Stimulated activated naive CD4-positive, alpha-beta T cell treated with Interleukin-2 at 50 U/mL for 16 hours (primary cell): Measurements from ENCODE around the gene CTNNA2.

Source experiments
- DNase-seq: peaks from one replicate; lab custom pipeline; 2025; lab: John Stamatoyannopoulos, UW

CTNNA2 gene

GRCh38 chr2:79713131-79713785 lies 200.4 kb downstream of the CTNNA2 start:
- DNase-seq, result no peak

GRCh38 chr2:79714283-79714682 lies 201.4 kb downstream of the CTNNA2 start:
- no peak for DNase-seq

GRCh38 chr2:79715338-79715737 lies 202.5 kb downstream of the CTNNA2 start:
- DNase-seq, result no peak

DNA sequence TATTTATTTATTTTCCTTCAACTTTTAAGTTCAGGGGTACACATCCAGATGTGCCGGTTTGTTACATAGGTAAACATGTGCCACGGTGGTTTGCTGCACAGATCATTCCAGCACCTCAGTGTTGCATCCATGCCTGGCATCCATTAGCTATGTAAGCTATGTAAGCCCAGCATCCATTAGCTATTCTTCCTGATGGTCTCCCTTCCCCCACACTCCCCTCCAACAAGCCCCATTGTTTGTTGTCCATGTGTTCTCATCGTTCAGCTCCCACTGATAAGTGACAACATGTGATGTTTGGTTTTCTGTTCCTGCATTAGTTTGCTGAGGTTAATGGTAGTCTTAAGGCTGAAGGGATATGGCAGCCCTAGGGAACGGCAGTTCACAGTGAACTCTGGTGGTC lies 203.4 kb downstream of the CTNNA2 start:
- no peak for DNase-seq

GRCh38 chr2:79717364-79718007 lies 204.6 kb downstream of the CTNNA2 start:
- DNase-seq, result no peak

GRCh38 chr2:79721061-79721460 lies 208.2 kb downstream of the CTNNA2 start:
- DNase-seq, result no peak

- DNase-seq, result no peak
Measured at GRCh38 chr2:79721966-79722365, 209.1 kb downstream of the CTNNA2 start.

GRCh38 chr2:79723830-79724229 lies 211.0 kb downstream of the CTNNA2 start:
- DNase-seq, result no peak

GRCh38 chr2:79729532-79729931 lies 216.7 kb downstream of the CTNNA2 start:
- no peak for DNase-seq

DNA sequence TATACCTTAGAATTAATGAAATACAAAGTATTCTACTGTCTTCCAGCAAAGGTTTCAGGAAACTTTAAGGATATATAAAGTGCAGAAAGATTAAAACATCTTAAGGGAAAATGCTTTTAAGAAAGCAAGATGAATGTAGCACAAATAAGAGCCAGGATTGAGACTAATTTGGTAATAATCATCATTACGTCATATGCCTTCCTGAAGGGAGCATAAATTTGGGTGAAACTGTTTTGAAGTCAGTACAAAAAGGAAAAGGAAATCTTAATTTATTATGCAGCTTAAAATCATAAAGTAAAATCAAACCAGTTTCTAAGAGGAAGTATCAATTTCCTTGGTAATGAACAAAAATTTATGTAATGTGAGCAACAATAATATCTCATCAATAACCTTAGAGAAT lies 221.7 kb downstream of the CTNNA2 start:
- DNase-seq, result no peak

DNA sequence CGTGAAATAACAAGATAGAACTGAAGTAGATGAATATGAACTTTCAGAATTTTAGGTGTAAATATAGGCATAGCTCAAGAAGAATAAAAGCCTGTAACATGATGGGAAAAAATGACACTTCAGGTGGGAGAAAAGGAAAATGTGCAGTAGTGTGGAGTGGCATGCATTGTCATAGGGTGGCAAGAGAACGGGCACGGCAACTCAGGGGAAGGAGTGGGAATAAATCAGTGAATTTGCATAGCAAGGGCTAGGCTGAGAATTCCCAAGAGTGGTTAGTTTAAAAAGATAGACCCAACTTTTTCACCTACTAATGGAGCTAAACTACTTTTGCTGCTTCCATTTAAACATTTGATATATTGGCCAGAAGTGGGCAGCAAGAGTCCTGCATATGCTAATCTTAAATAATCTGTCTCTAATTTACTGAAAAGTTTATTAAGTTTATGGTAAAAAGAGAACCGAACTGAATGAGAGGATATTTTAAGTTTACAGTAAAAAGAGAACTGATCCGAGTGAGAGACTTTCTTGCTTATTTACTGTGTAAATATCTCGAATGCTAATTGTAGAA lies 228.1 kb downstream of the CTNNA2 start:
- DNase-seq, result no peak

- no peak for DNase-seq
Measured at GRCh38 chr2:79750321-79750720, 237.5 kb downstream of the CTNNA2 start.

DNA sequence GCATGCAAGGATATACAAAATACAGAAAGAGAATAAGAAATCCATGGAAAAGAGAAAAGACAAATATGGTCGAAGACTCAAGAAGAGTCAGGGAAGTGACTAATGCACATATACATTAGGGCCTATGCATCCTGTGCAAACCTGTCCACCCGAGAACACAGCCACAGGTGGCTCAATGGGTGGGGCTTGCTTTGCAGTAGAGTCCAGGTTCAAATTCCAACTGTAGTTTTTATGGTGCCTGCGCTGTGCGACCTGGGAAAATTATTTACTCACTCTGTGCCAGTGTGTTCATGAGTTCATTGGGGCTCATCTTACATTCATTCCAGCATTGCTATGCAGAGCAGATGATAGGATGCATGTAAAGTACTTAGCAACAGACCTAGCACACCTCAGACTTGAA lies 244.7 kb downstream of the CTNNA2 start:
- DNase-seq, result no peak

DNA sequence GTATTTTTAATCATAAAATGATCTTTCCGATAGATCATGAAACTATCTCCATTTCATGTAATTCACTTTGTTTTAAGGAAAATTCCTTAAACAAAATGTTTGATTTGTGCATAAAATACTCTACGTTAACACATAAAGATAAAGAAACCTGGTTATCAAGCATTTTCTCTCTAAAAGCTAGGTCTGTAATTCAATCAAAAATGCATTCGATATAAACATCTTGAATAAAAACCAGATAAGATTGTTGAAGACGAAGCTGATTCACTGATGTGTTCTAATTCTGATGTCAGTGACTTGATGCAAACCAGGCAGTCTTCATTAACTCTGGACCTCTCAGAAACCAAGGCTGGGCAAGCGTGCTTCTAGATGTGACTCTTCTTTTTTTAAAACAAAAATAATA lies 245.2 kb downstream of the CTNNA2 start:
- DNase-seq, result no peak

- DNase-seq, result no peak
Measured at GRCh38 chr2:79758749-79759282, 246.0 kb downstream of the CTNNA2 start.

- DNase-seq, result no peak
Measured at GRCh38 chr2:79770926-79771325, 258.1 kb downstream of the CTNNA2 start.

- no peak for DNase-seq
Measured at GRCh38 chr2:79771493-79771892, 258.6 kb downstream of the CTNNA2 start.

- no peak for DNase-seq
Measured at GRCh38 chr2:79774016-79774415, 261.2 kb downstream of the CTNNA2 start.

DNA sequence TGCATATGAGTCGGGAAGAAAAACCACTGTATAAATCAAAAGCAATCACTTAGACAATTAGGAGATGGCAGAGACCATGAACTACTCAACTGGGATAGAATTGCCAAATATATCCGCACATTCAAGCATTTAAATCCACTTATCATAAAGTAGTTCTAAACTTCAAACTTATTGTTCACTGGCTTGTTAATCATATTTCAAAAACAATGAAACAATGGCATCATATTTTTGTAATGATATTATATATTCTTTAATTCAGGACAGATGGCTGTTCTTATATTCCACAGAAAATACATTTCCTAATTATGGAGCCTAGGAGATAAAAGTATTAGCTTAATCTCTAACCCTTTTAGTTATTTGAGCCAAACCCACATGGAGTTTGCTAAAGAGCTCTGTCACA lies 263.6 kb downstream of the CTNNA2 start:
- no peak for DNase-seq

GRCh38 chr2:79780781-79781180 lies 267.9 kb downstream of the CTNNA2 start:
- DNase-seq, result no peak

- no peak for DNase-seq
Measured at GRCh38 chr2:79782576-79783452, 270.0 kb downstream of the CTNNA2 start.

DNA sequence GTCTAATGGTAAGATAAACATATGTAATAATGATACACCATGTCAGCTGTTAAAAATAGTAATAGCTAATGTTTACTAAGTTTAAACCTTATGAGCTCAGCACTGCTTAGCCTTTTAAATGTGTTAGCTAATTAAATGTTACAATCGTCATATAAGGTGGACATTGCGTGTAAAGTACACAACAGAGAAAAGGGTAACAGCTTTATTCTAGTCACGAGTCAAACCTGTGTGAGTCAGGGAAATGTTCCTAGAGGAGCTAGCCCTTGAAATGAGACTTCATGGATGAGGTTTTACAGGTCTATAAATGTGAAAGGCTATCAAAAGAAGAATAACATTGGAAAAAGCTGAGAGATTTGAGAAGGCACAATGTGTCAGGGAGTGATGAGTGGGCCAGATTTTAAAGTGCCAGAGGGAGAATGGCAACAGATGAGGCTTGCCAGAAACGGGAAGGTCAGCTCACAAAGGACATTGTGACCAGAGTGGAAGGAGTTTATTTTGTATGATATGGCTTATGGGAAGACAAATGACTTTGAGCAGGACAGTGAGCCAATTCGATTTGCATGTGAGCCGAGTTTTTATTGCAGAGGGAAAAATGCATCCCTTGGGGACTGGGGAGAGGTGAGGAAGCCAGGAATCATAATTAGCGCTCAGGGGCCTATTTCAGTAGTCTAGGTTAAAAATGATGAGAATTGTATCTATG lies 276.3 kb downstream of the CTNNA2 start:
- DNase-seq, result no peak
